Neuronal stem cell (in vitro differentiated cells): Measurements from ENCODE around the gene HELT. TPM values are rescaled to one million over a fixed set of nuclear protein-coding genes. Genes with fewer than 3 reads are reported as not detected.

ENCODE experiments used
- DNase-seq: peaks from one replicate; pipeline ENCODE4 v3.0.0-alpha.2; 2013; ENCODE audit warnings: low spot score
- H2AFZ ChIP-seq: one replicate; pipeline ENCODE4 v1.6.1; 2013; ENCODE audit warnings: mild to moderate bottlenecking, low read length, inconsistent platforms
- H2AK5ac ChIP-seq: 2 replicates; pipeline ENCODE4 v1.6.1; 2013; ENCODE audit warnings: low read depth, mild to moderate bottlenecking, inconsistent platforms, low read length, moderate library complexity, mixed read lengths
- H2BK120ac ChIP-seq: 2 replicates; pipeline ENCODE4 v1.6.1; 2013; ENCODE audit warnings: low read depth, mild to moderate bottlenecking, inconsistent platforms, low read length, moderate library complexity, mixed read lengths
- H2BK12ac ChIP-seq: one replicate; pipeline ENCODE4 v1.6.1; 2013; ENCODE audit warnings: low read length, inconsistent platforms
- H2BK15ac ChIP-seq: 2 replicates; pipeline ENCODE4 v1.6.1; 2013; ENCODE audit warnings: mild to moderate bottlenecking, low read length, inconsistent platforms, mixed read lengths
- H2BK5ac ChIP-seq: one replicate; pipeline ENCODE4 v1.6.1; 2013; ENCODE audit warnings: inconsistent platforms, mild to moderate bottlenecking, low read length, moderate library complexity
- H3K14ac ChIP-seq: one replicate; pipeline ENCODE4 v1.6.1; 2013; ENCODE audit warnings: low read length, inconsistent platforms
- H3K18ac ChIP-seq: 2 replicates; pipeline ENCODE4 v1.6.1; 2013; ENCODE audit warnings: low read length, inconsistent platforms
- H3K23ac ChIP-seq: 2 replicates; pipeline ENCODE4 v1.6.1; 2013; ENCODE audit warnings: low read depth, mild to moderate bottlenecking, mixed read lengths, low read length, inconsistent platforms; ENCODE audit not compliant: poor library complexity
- H3K27ac ChIP-seq: replicated peaks from 3 replicates; pipeline ENCODE4 v1.5.1; 2013; ENCODE audit warnings: low read length, inconsistent platforms
- H3K27me3 ChIP-seq, 3 experiments: 2 replicates each; pipeline ENCODE4 v1.6.1; 2013; ENCODE audit warnings: low read length in 3 of 3, mild to moderate bottlenecking in 2 of 3, inconsistent platforms in 1 of 3, low read depth in 1 of 3, mixed read lengths in 1 of 3, moderate library complexity in 1 of 3; ENCODE audit not compliant: control insufficient read depth in 3 of 3, insufficient read depth in 3 of 3
- H3K36me3 ChIP-seq, 2 donors: replicated peaks in 1 of 2; 2 replicates each; pipeline ENCODE4 v1.6.1; 2013; ENCODE audit warnings: low read length in 2 of 2; ENCODE audit not compliant: control insufficient read depth in 2 of 2, insufficient read depth in 2 of 2
- H3K4ac ChIP-seq: 2 replicates; pipeline ENCODE4 v1.6.1; 2013; ENCODE audit warnings: inconsistent platforms, mild to moderate bottlenecking, low read length, moderate library complexity
- H3K4me1 ChIP-seq, 2 donors: 1 replicate in 1 of 2; 2 replicates in 1 of 2; pipeline ENCODE4 v1.6.1; 2013; ENCODE audit warnings: low read length in 2 of 2, low read depth in 1 of 2; ENCODE audit not compliant: control insufficient read depth in 2 of 2, insufficient read depth in 1 of 2
- H3K4me2 ChIP-seq: one replicate; pipeline ENCODE4 v1.6.1; 2013; ENCODE audit warnings: mild to moderate bottlenecking, low read length, inconsistent platforms; ENCODE audit not compliant: insufficient read depth, poor library complexity, severe bottlenecking
- H3K4me3 ChIP-seq, 2 donors: 2 replicates each; pipeline ENCODE4 v1.5.1; 2013; ENCODE audit warnings: low read length in 2 of 2, mild to moderate bottlenecking in 2 of 2, inconsistent platforms in 1 of 2, moderate library complexity in 1 of 2
- H3K79me1 ChIP-seq: one replicate; pipeline ENCODE4 v1.6.1; 2013; ENCODE audit warnings: low read depth, mild to moderate bottlenecking, inconsistent platforms, low read length, moderate library complexity
- H3K9ac ChIP-seq: one replicate; pipeline ENCODE4 v1.6.1; 2013; ENCODE audit warnings: mild to moderate bottlenecking, low read depth, low read length, inconsistent platforms; ENCODE audit not compliant: poor library complexity
- H3K9me3 ChIP-seq, 2 donors: replicated peaks in 1 of 2; 2 replicates each; pipeline versions ENCODE3 to v1.6.1; 2013; ENCODE audit warnings: low read length in 2 of 2, mild to moderate bottlenecking in 2 of 2, inconsistent platforms in 1 of 2, low read depth in 1 of 2, mixed read lengths in 1 of 2, moderate library complexity in 1 of 2; ENCODE audit not compliant: control insufficient read depth in 2 of 2, insufficient read depth in 1 of 2
- H4K8ac ChIP-seq: one replicate; pipeline ENCODE4 v1.6.1; 2013; ENCODE audit warnings: low read depth, mild to moderate bottlenecking, inconsistent platforms, low read length, moderate library complexity
- H4K91ac ChIP-seq: one replicate; pipeline ENCODE4 v1.6.1; 2013; ENCODE audit warnings: low read length, low read depth, mild to moderate bottlenecking, inconsistent platforms; ENCODE audit not compliant: poor library complexity
- WGBS, 2 donors: extraction: QIAGEN DNeasy Blood & Tissue Kit; methylation state at CpG; one replicate each; pipeline ENCODE4 v1.1.7; 2013; ENCODE audit warnings: missing lambda C conversion rate in 2 of 2, mixed read lengths in 1 of 2; ENCODE audit not compliant: insufficient read length in 2 of 2, insufficient replicate concordance in 1 of 2; ENCODE audit errors: extremely low coverage in 2 of 2; 5-methylcytosine and 5-hydroxymethylcytosine counted together
- polyA plus RNA-seq, 2 experiments: library from polyadenylated mRNA; stranded (reverse); fragments of 200-250 nt; gene quantifications; one replicate each; pipeline ENCODE4 v1.2.3, GENCODE V29; 2013

HELT gene
- not detected for polyA plus RNA-seq (2013, experiment 1 of 2)
- polyA plus RNA-seq (2013, experiment 2 of 2) = not detected

DNA sequence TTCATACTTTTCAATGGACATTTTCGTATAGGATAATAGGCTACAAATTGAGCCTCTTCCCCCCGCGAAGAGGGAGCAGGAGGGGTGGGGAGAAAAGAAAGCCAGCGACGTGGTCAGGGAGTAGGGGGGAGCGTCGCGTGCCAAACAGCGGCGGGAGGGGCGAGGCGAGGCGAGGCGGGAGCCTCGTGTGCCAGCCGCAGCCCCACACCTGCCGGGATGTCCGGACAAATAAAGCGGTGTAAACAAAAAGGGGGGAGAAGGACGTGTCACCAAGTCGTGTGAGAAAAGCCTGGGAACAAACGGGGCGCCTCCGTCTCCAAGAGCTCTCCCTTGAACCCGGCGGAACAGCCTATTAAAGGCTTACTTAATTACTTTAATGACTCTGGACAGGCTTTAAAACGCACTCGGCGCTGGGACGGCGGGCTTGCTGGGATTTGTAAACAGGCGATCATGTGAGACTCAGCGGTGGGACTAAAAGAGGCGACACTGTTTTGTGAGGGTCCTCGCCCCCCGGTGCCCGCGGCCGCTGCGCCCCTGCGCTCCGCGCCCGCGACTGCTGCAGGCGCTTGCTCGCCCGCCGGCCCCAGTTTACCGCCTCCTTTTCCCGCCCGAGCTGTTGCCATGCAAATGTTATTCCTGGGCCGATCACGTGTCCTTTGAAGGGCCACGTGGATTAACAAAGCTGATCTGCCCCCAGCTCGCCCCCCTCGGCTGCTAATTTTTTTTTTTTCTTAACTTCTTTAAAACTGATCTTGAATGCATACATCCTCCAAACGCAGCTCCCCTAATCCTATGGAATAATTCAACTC is at the start of gene HELT:
HELT (plus strand) TSS at position 527 of the 809 bp plus-strand sequence. CDS start 439 bp downstream, outside the sequence.
- Histone ChIP-seq H2AFZ (no peak within 1 kb of the TSS), H2BK5ac (no peak within 1 kb of the TSS), H3K27ac (no peak within 1 kb of the TSS), H3K4me1 (peaks cover 4 to 16% of the 10 kb centered on the region in 2 donors), H3K27me3 (peaks cover 51 to 100% (median 92%) of the 10 kb centered on the region in 3 experiments), H3K14ac (no peak within 1 kb of the TSS), H3K4me3 (no peak within 1 kb of the TSS), H4K91ac (no peak within 1 kb of the TSS), H4K8ac (no peak within 1 kb of the TSS), H2BK12ac (no peak within 1 kb of the TSS), H2AK5ac (peak within 1 kb of the TSS; percentile 28), H3K18ac (no peak within 1 kb of the TSS), H3K9me3 (no peaks in the 10 kb centered on the region), H2BK120ac (no peak within 1 kb of the TSS), H3K9ac (no peak within 1 kb of the TSS), H3K4ac (no peak within 1 kb of the TSS), H2BK15ac (no peak within 1 kb of the TSS), H3K23ac (peak within 1 kb of the TSS; percentile 40), H3K36me3 (no peaks in the 10 kb centered on the region), H3K4me2 (peak within 1 kb of the TSS; percentile 50), H3K79me1 (no peaks in the 10 kb centered on the region)
- no peak for DNase-seq
- WGBS, 2 donors = no CpG with 5 or more reads among the region's 58 CpGs

DNA sequence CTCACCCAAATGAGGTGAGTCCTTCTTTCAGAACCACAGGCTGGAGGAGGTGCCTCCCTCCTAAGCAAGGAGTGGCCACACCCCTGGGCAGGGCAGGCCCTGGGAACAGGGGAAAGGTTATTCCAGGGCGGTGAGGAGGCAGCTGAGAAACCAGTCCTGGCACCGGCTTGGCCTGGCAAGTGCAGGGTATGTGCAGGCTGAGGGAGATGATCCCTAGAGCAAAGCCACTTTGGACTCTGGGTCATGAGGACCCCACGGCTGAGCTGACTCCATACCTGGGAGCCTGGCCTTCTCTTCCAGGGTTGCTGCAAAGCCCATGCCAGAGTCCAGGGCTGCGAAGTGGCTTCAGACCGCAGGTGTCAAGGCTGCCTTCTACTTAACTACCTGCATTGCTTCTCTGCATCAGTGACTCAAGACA is 49.5 kb upstream of the HELT start:
- H4K91ac ChIP-seq = no peak overlapping the region
- no peak overlapping the region for H2BK15ac ChIP-seq
- H3K79me1 ChIP-seq = no peaks in the 10 kb centered on the region
- no peak for DNase-seq
- no peak overlapping the region for H3K18ac ChIP-seq
- peak overlapping the region; percentile 28 for H2AK5ac ChIP-seq
- no peak overlapping the region for H2BK120ac ChIP-seq
- no peak overlapping the region for H2AFZ ChIP-seq
- H3K23ac ChIP-seq = no peak overlapping the region
- H3K9me3 ChIP-seq = peaks cover 0 to 8% of the 10 kb centered on the region in 2 donors
- no peaks in the 10 kb centered on the region for H3K27me3 ChIP-seq
- peaks cover 0 to 1% of the 10 kb centered on the region in 2 donors for H3K4me1 ChIP-seq
- H4K8ac ChIP-seq = no peak overlapping the region
- H2BK5ac ChIP-seq = no peak overlapping the region
- H3K14ac ChIP-seq = peak overlapping the region; percentile 31
- no CpG with 5 or more reads among the region's 5 CpGs for WGBS, 2 donors
- H3K4me2 ChIP-seq = no peak overlapping the region
- no peak overlapping the region for H3K4me3 ChIP-seq
- H3K36me3 ChIP-seq = no peaks in the 10 kb centered on the region
- H3K4ac ChIP-seq = no peak overlapping the region
- H3K9ac ChIP-seq = no peak overlapping the region
- H2BK12ac ChIP-seq = no peak overlapping the region
- no peak overlapping the region for H3K27ac ChIP-seq

DNA sequence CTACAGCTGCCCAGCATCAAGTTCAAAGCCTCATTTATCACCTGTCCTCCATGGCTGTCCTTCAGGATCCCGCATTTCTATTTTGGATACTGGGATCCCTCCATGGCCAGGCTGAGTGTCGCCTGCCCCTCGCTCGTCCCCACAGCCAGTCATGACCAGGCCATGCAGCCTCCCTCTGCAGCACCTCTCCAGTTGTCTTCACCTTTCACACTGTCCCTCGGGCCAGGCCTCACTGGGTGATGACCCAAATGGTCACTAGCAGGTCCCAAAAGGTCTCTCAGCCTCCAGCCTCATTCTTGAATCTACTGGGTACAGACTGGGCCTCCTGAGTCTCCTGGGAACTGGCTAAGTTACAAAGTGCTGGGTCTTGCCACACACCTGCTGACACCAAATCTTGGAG is 48.7 kb upstream of the HELT start:
- no peak overlapping the region for H3K4me2 ChIP-seq
- H3K4me3 ChIP-seq = peak overlapping the region in 1 of 2 donors; percentile 18
- H3K4ac ChIP-seq = no peak overlapping the region
- no peak overlapping the region for H2BK120ac ChIP-seq
- H2BK15ac ChIP-seq = no peak overlapping the region
- H2BK12ac ChIP-seq = no peak overlapping the region
- no peak overlapping the region for H3K23ac ChIP-seq
- no peak overlapping the region for H2AFZ ChIP-seq
- no peak overlapping the region for H4K8ac ChIP-seq
- H3K18ac ChIP-seq = no peak overlapping the region
- H3K36me3 ChIP-seq = no peaks in the 10 kb centered on the region
- no peaks in the 10 kb centered on the region for H3K4me1 ChIP-seq
- WGBS, 2 donors = no CpG with 5 or more reads among the region's 5 CpGs
- peaks cover 0 to 8% of the 10 kb centered on the region in 2 donors for H3K9me3 ChIP-seq
- no peak overlapping the region for H4K91ac ChIP-seq
- no peak for DNase-seq
- no peak overlapping the region for H3K14ac ChIP-seq
- no peak overlapping the region for H2AK5ac ChIP-seq
- H2BK5ac ChIP-seq = peak overlapping the region; percentile 20
- H3K9ac ChIP-seq = no peak overlapping the region
- no peaks in the 10 kb centered on the region for H3K79me1 ChIP-seq
- H3K27ac ChIP-seq = no peak overlapping the region
- H3K27me3 ChIP-seq = no peaks in the 10 kb centered on the region

DNA sequence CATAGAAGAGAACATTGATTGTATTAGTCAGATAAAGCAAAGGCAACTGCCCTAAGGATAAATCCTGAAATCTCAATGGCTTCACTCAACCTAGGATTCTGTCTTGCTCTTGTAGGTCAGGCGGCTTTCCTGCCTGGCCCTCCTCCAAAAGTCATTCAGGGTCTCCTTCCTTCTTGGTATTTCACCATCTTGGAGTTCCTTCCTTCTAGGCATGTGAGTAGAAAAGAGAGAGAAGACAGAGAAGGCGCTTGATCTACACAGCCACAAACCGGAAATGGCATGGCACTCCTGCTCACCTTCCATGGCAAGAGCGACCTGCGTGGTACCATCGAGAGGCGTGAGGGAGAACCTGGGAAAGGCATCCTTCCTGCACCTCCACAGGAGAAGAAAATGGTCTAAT is 45.3 kb upstream of the HELT start:
- no peak overlapping the region for H3K4me3 ChIP-seq
- H3K23ac ChIP-seq = no peak overlapping the region
- H3K27ac ChIP-seq = no peak overlapping the region
- H3K79me1 ChIP-seq = no peaks in the 10 kb centered on the region
- H3K27me3 ChIP-seq = no peaks in the 10 kb centered on the region
- no peak for DNase-seq
- no peak overlapping the region for H3K4me2 ChIP-seq
- H2BK15ac ChIP-seq = no peak overlapping the region
- no CpG with 5 or more reads among the region's 7 CpGs for WGBS, 2 donors
- H3K9ac ChIP-seq = no peak overlapping the region
- H2BK120ac ChIP-seq = no peak overlapping the region
- H3K18ac ChIP-seq = no peak overlapping the region
- no peaks in the 10 kb centered on the region for H3K36me3 ChIP-seq
- H4K91ac ChIP-seq = no peak overlapping the region
- H2AFZ ChIP-seq = no peak overlapping the region
- no peak overlapping the region for H2BK12ac ChIP-seq
- H3K4ac ChIP-seq = no peak overlapping the region
- no peak overlapping the region for H2BK5ac ChIP-seq
- no peaks in the 10 kb centered on the region for H3K4me1 ChIP-seq
- no peak overlapping the region for H3K14ac ChIP-seq
- no peak overlapping the region for H2AK5ac ChIP-seq
- peaks cover 0 to 8% of the 10 kb centered on the region in 2 donors for H3K9me3 ChIP-seq
- no peak overlapping the region for H4K8ac ChIP-seq
